GM10266 (cell line): ENCODE results near the gene CABP1.

ENCODE experiments used
- DNase-seq: peaks from one replicate; pipeline ENCODE4 v3.0.0; 2012; ENCODE audit errors: extremely low spot score
- CTCF ChIP-seq: IDR thresholded peaks from 2 replicates; pipeline ENCODE4 v1.5.1; 2012; ENCODE audit warnings: mild to moderate bottlenecking, low read depth; ENCODE audit not compliant: control insufficient read depth, insufficient read depth; ENCODE audit errors: missing control alignments

CABP1 gene

GRCh38 chr12:120686690-120687577 lies 46.5 kb downstream of the CABP1 start, which contains the start of gene MLEC:
Gene MLEC (plus strand): TSS chr12:120687149. CDS start chr12:120687297, 148 bp downstream.
- TF ChIP-seq CTCF, result peak; percentile 67
- DNase-seq, result peak; percentile 99

- TF ChIP-seq CTCF, result no peak
- no peak for DNase-seq
Observed at GRCh38 chr12:120687578-120688289, 47.3 kb downstream of the CABP1 start.

- TF ChIP-seq CTCF, result no peak
- DNase-seq, result no peak
Observed at GRCh38 chr12:120688527-120689071, 48.2 kb downstream of the CABP1 start.

GRCh38 chr12:120689397-120690082 lies 49.1 kb downstream of the CABP1 start:
- TF ChIP-seq CTCF, result no peak
- no peak for DNase-seq

GRCh38 chr12:120690083-120690450 lies 49.6 kb downstream of the CABP1 start:
- no peak for DNase-seq
- TF ChIP-seq CTCF, result no peak

GRCh38 chr12:120690978-120691377 lies 50.6 kb downstream of the CABP1 start:
- no peak for TF ChIP-seq CTCF
- no peak for DNase-seq
